K562 (cell line): ENCODE results near the gene ZCCHC4. TPM values are rescaled to one million over a fixed set of nuclear protein-coding genes. Genes with fewer than 3 reads are reported as not detected.

Experiments used
- BRCA1 ChIP-seq, 2 experiments: fragments of 450-650 bp in 1 of 2; sonication (generic) in 1 of 2; formaldehyde crosslinking in 1 of 2; IDR thresholded peaks; 2 replicates each; pipeline versions ENCODE4 v1.5.0 to v1.6.1; 2017 to 2020; ENCODE audit warnings: mild to moderate bottlenecking in 1 of 2, missing genetic modification reagents in 1 of 2
- BRD9 ChIP-seq: fragments of 450-650 bp; IDR thresholded peaks from 2 replicates; pipeline ENCODE4 v1.6.1; 2018; ENCODE audit warnings: low read depth; ENCODE audit not compliant: partially characterized antibody
- CBX3 ChIP-seq, 2 experiments: IDR thresholded peaks; 1 replicate in 1 of 2; 2 replicates in 1 of 2; pipeline ENCODE4 v1.6.1; 2012; ENCODE audit warnings: inconsistent platforms in 2 of 2, low read length in 2 of 2, borderline replicate concordance in 1 of 2, control low read depth in 1 of 2
- CHD1 ChIP-seq: fragments of 200-600 bp; sonication (generic); IDR thresholded peaks from one replicate; pipeline ENCODE4 v1.6.1; 2012; ENCODE audit warnings: mild to moderate bottlenecking, moderate library complexity, low read length, inconsistent platforms
- CREB3L1 ChIP-seq: fragments of 450-650 bp; IDR thresholded peaks from 2 replicates; pipeline ENCODE4 v1.6.1; 2014; ENCODE audit warnings: low read depth, mild to moderate bottlenecking, moderate library complexity, borderline replicate concordance
- E2F3 ChIP-seq: fragments of 250-450 bp; sonication (Bioruptor Pico); IDR thresholded peaks from 2 replicates; pipeline ENCODE4 v1.4.0; 2020; ENCODE audit warnings: mild to moderate bottlenecking
- E2F4 ChIP-seq: sonication (generic); formaldehyde crosslinking; IDR thresholded peaks from 2 replicates; pipeline ENCODE4 v1.8.0; 2022; ENCODE audit warnings: mild to moderate bottlenecking, low read depth, missing genetic modification reagents
- ESRRA ChIP-seq: fragments of 450-650 bp; IDR thresholded peaks from 2 replicates; pipeline ENCODE4 v1.6.1; 2014; ENCODE audit warnings: low read depth, mild to moderate bottlenecking, moderate library complexity, borderline replicate concordance
- GABPB2 ChIP-seq: fragments of 250-450 bp; sonication (Bioruptor Pico); conservative IDR thresholded peaks from 2 replicates; pipeline ENCODE4 v1.5.1; 2021; ENCODE audit warnings: mild to moderate bottlenecking
- HDAC8 ChIP-seq: fragments of 450-650 bp; IDR thresholded peaks from 2 replicates; pipeline ENCODE4 v1.6.1; 2016; ENCODE audit warnings: mild to moderate bottlenecking, missing genetic modification characterization, moderate library complexity, missing compliant biosample characterization
- KHSRP ChIP-seq: fragments of 450-650 bp; IDR thresholded peaks from 2 replicates; pipeline ENCODE4 v1.6.1; 2017
- MTA3 ChIP-seq: fragments of 450-650 bp; formaldehyde crosslinking; IDR thresholded peaks from 2 replicates; pipeline ENCODE4 v1.6.1; 2017; ENCODE audit warnings: mild to moderate bottlenecking, borderline replicate concordance
- NKRF ChIP-seq: fragments of 450-650 bp; IDR thresholded peaks from 2 replicates; pipeline ENCODE4 v1.6.1; 2016; ENCODE audit warnings: borderline replicate concordance
- NR1H2 ChIP-seq: sonication (generic); formaldehyde crosslinking; IDR thresholded peaks from 2 replicates; pipeline ENCODE4 v1.4.0; 2020; ENCODE audit warnings: mild to moderate bottlenecking, missing genetic modification reagents
- POLR2H ChIP-seq: IDR thresholded peaks from 2 replicates; pipeline ENCODE4 v1.6.1; 2016; ENCODE audit warnings: missing genetic modification characterization, low read depth, mild to moderate bottlenecking, control low read depth, missing compliant biosample characterization, moderate library complexity
- SAFB2 ChIP-seq: fragments of 200-400 bp; formaldehyde crosslinking; IDR thresholded peaks from 2 replicates; pipeline ENCODE4 v1.6.1; 2018; ENCODE audit warnings: borderline replicate concordance, low read length, low read depth, moderate library complexity; ENCODE audit not compliant: severe bottlenecking
- SNIP1 ChIP-seq: fragments of 450-650 bp; IDR thresholded peaks from 2 replicates; pipeline ENCODE4 v1.7.1; 2017; ENCODE audit warnings: low read depth, mild to moderate bottlenecking
- SRF ChIP-seq, 2 experiments: fragments of 250-450, 450-650 bp in 1 of 2; sonication (Bioruptor Pico) in 1 of 2; sonication (generic) in 1 of 2; formaldehyde crosslinking; IDR thresholded peaks; 2 replicates each; pipeline versions ENCODE4 v1.5.0 to v1.5.1; 2020 to 2022; ENCODE audit warnings: mild to moderate bottlenecking in 1 of 2, missing genetic modification reagents in 1 of 2
- TEAD1 ChIP-seq, 2 experiments: fragments of 450-650 bp in 1 of 2; sonication (generic) in 1 of 2; formaldehyde crosslinking; IDR thresholded peaks; 2 replicates each; pipeline versions ENCODE4 v1.4.0 to v1.8.0; 2020 to 2022; ENCODE audit warnings: mild to moderate bottlenecking in 2 of 2, missing genetic modification reagents in 1 of 2
- ZNF282 ChIP-seq: sonication (generic); formaldehyde crosslinking; IDR thresholded peaks from 2 replicates; pipeline ENCODE4 v1.8.1; 2023; ENCODE audit warnings: missing genetic modification reagents
- ZNF408 ChIP-seq: fragments of 250-450 bp; sonication (Bioruptor Pico); IDR thresholded peaks from 2 replicates; pipeline ENCODE4 v1.4.0; 2020; ENCODE audit warnings: low read depth, mild to moderate bottlenecking, moderate library complexity
- ZNF584 ChIP-seq: fragments of 200-800 bp; sonication (Bioruptor generic); IDR thresholded peaks from 2 replicates; pipeline ENCODE4 v1.6.1; 2016; ENCODE audit warnings: low read depth, mild to moderate bottlenecking, missing genetic modification characterization, missing compliant biosample characterization
- polyA plus RNA-seq, 8 experiments: library from polyadenylated mRNA; depleted of rRNA in 4 of 8; stranded (reverse) in 5 of 8; unstranded in 3 of 8; fragments of >200 nt; fragmentation: Nextera tagmentation in 2 of 8; fragmentation: Illumina TruSeq in 1 of 8; extraction: Ambion mirVana in 2 of 8; extraction: Trizol in 1 of 8; gene quantifications; 2 replicates each; pipeline versions ENCODE4 v1.2.1 to v1.2.3, GENCODE V29; 2011 to 2014; ENCODE audit warnings: inconsistent platforms in 1 of 8, missing spikeins in 1 of 8
- total RNA-seq, 7 experiments: library from RNA; depleted of rRNA in 6 of 7; stranded (reverse); fragments of >200 nt in 6 of 7; fragmentation: Illumina TruSeq in 2 of 7; extraction: Trizol in 2 of 7; gene quantifications; 2 replicates each; pipeline versions ENCODE4 v1.2.1 to v1.2.3, GENCODE V29; 2011 to 2021; ENCODE audit warnings: low replicate concordance in 1 of 7

Gene ZCCHC4
- total and polyA plus RNA-seq, 9 of the 15 experiments (the other 6 are each of a cell fraction or from before 2014, with no cell fraction given): 5.3 to 26.1 (median 15.2) TPM

- no peak for TF ChIP-seq CBX3 (IDR thresholded peaks at IDR 0.05; ENCODE audit: borderline replicate concordance in 1 of 2, low read length in 2 of 2)
- no peak for TF ChIP-seq BRCA1 (IDR thresholded peaks at IDR 0.05)
- no peak for TF ChIP-seq BRCA1 (CRISPR knock-in tag; IDR thresholded peaks at IDR 0.05)
- no peak for TF ChIP-seq ESRRA
- TF ChIP-seq TEAD1 (CRISPR knock-in tag; IDR thresholded peaks at IDR 0.05): no peak
- no peak for TF ChIP-seq SAFB2
- no peak for TF ChIP-seq E2F4 (CRISPR knock-in tag)
- TF ChIP-seq NR1H2: no peak
- no peak for TF ChIP-seq GABPB2 (CRISPR knock-in tag)
- peak; percentile 61 for TF ChIP-seq POLR2H (tag)
- TF ChIP-seq HDAC8 (tag): no peak
- no peak for TF ChIP-seq MTA3
- no peak for TF ChIP-seq KHSRP
- no peak for TF ChIP-seq ZNF282 (CRISPR knock-in tag)
- no peak for TF ChIP-seq SNIP1
- TF ChIP-seq E2F3 (CRISPR knock-in tag): no peak
- no peak for TF ChIP-seq CHD1
- no peak for TF ChIP-seq BRD9
- TF ChIP-seq ZNF408 (CRISPR knock-in tag): no peak
- no peak for TF ChIP-seq CREB3L1
- TF ChIP-seq ZNF584 (CRISPR knock-in tag): no peak
- no peak for TF ChIP-seq SRF (CRISPR knock-in tag; IDR thresholded peaks at IDR 0.05)
- TF ChIP-seq NKRF: 0 out of 2 replicates have a peak, but pooled peaks have one; percentile 28
Measured at GRCh38 chr4:25376754-25377571, 64.4 kb downstream of the ZCCHC4 start, which contains the start of gene ANAPC4 (continued).
